Astrocyte of the cerebellum (primary cell): ENCODE measurements around the gene C15orf39.
"Not testable (repeated sequence)": the region's sequence is repeated elsewhere in the genome, so short reads cannot be mapped to it uniquely, and the experiment has no call there.

Experiments used
- DNase-seq: peaks from one replicate; pipeline ENCODE4 v3.0.0-alpha.2; 2011; ENCODE audit warnings: low read depth
- H3K4me3 ChIP-seq: 2 replicates; pipeline ENCODE4 v1.5.1; 2011; ENCODE audit warnings: mild to moderate bottlenecking, low read depth, low read length, moderate library complexity
- in situ Hi-C: cut with HindIII; loops from 2 replicates; pipeline ENCODE4 v1.10.0; 2017; ENCODE audit warnings: low sequenced_read_pairs
- TF ChIP-seq, protein P1 (sequence below): IDR thresholded peaks from 2 replicates; pipeline ENCODE4 v1.5.1; 2012; ENCODE audit warnings: low read length, low read depth, moderate library complexity, mild to moderate bottlenecking; ENCODE audit errors: missing control alignments

Gene C15orf39

DNA sequence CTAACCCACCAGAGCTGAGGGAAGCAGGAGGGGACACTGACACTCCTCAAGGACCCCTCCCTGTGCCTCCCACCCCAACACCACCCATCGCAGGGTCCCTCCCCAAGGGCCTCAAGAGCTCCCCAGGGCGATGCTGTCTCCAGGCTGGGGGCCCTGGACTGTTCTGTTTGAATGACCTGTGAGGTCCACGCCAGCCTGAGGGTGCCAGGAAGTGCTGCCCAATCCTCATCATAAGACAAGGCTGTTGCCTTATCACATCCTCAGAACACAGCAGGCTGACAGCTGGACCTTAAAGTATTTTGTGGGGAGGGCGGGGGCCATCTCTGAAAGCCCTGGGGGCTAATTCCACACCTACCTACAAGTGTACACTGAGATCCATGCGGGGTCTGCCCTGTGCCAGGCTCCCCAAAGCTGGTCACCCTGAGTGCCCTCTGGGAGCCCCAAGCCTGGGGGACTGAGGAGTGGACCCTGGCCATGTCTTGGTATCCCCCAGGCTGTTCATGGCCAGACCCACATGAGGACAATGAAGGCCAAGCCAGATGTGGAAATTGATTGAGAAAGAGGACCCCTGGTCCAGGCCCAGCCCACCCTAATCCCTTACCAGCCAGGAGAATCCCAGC lies 32.6 kb downstream of the C15orf39 start:
- in situ Hi-C loops = no loop called here
- TF ChIP-seq, protein P1, sequence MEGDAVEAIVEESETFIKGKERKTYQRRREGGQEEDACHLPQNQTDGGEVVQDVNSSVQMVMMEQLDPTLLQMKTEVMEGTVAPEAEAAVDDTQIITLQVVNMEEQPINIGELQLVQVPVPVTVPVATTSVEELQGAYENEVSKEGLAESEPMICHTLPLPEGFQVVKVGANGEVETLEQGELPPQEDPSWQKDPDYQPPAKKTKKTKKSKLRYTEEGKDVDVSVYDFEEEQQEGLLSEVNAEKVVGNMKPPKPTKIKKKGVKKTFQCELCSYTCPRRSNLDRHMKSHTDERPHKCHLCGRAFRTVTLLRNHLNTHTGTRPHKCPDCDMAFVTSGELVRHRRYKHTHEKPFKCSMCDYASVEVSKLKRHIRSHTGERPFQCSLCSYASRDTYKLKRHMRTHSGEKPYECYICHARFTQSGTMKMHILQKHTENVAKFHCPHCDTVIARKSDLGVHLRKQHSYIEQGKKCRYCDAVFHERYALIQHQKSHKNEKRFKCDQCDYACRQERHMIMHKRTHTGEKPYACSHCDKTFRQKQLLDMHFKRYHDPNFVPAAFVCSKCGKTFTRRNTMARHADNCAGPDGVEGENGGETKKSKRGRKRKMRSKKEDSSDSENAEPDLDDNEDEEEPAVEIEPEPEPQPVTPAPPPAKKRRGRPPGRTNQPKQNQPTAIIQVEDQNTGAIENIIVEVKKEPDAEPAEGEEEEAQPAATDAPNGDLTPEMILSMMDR = no peak
- no peak for DNase-seq
- H3K4me3 ChIP-seq = no peak overlapping the region

DNA sequence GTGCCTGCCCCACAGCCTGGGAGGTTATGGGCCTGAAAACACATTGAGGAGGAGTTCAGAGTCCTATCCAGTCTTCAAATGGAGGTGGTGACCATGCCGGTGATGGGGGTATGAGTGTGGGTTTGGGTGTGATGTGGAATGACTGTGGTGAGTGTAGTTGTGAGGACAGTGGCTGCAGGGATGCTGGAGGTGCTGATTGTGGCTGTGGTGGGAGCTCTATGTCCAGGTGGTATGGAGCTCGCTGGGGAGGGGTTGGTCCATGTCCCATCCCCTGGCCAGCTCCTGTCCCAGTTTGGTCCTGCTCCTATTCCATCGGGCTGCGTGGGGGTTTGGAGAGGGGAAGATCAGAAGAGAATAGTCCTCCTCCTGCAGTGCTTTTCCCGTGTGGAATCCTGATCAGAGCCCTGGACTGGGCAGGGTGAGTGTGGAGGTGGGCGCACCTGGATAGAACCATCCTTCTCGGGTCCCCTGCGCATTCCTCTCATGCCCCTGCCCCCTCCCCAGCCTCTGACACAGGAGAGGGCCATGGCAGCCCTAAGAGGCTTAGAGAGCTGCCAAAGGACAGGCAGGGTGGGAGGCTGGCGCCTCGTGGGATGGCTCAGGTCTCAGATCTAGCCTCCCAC lies 33.5 kb downstream of the C15orf39 start:
- TF ChIP-seq, protein P1 = no peak
- DNase-seq = no peak
- H3K4me3 ChIP-seq = no peak overlapping the region
- in situ Hi-C loops = no loop called here

DNA sequence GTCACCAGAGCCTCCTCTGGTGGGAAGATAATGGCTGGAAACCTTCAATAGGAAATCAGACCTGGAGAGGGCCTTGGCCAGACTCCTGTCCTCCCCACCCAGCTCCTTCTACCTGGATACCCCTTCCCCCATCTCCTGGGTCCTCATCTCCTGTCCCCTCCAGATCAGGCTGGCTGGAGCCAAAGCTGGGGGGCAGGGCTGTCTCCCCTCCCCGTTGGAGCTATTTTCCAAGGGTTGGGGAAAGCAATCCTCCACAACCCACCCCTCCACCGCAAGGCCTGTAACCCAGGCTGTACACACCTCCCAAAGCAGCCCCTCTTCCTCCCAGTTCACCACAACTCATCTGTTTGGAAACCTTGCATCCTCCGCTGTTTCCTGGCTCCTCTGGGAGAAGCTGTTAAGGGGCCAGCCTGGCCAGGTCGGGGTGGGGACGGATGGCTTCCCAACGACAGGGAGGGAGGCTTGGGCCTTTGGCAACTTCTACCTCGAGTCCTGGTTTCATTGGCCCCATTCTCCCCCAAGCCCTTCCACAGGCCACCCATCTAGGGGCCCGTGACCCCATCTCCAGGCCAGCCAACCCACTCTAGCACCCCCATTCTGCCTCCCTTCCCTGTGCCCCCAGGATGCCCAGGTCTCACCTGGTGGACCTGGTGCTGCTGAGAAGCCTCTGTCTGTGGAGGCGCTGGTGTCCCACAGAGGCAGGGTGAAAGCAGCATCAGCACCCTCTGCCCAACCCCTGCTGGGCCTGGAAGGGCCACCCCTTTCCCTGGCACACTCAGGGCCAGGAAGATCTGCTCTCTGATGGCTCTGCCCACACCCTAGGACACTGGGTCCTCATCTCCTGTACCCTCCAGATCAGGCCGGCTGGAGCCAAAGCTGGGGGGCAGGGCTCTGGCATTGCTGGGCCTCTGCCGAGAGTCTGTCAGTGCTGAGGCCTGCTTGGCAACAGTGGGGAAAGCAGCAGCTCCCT lies 34.4 kb downstream of the C15orf39 start:
- no peak overlapping the region for H3K4me3 ChIP-seq
- TF ChIP-seq, protein P1 = no peak
- in situ Hi-C loops = no loop called here
- DNase-seq = no peak

DNA sequence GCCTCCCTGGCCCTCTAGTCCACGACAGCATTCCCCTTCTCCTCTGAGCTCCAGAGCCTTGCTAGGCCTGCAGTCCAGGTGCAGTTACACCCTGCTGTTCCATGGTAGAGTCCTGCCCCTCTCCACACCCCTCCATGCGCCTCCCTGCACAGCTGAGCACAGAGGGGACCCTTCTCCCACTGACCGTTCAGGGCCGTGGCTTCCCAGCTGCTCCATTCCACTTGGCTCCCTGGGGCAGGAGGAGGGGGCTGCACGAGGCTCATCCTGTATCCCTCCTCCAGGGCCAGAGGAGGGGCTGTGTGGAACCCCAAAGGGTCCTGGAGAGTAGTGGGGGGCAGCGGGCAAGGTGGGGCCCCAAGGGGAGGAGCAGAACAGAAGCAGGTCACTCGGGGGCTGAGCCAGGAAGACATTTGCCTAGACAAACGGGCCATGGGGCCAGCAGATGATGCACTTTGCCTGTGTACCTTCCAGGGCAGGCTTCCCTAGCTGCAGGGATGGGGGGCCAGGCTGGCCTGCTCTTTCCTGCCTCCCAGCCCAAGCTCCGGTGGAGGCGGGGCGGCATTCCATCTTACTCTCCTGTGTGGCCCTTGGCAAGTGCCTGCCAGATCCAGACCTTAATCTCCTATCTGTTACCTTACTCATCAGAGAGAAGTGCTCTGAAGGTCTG lies 35.8 kb downstream of the C15orf39 start:
- in situ Hi-C loops = no loop called here
- TF ChIP-seq, protein P1 = no peak
- DNase-seq = no peak

DNA sequence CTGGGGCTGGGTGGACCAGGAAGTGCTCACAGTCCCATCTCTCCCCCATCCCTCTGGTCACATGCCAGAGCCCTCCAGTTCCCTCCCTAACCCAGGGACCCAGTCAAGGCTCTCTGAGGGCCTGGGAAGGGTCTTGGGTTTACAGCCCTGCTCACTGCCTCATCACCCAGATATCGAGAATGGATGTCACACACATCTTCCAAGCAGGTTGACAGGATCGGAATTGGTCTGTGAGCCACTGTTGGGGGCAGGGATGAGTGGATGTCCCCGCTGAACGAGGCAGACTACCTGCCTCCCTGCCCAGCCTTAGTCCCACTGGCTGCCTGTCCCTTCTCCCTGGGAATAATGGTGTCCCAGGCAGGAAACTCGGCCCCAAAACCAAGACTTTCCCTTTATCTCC lies 36.5 kb downstream of the C15orf39 start:
- no peak for DNase-seq
- H3K4me3 ChIP-seq = no peak overlapping the region
- in situ Hi-C loops = no loop called here
- TF ChIP-seq, protein P1 = no peak

More for the DNA sequence above, 35.8 kb downstream of the C15orf39 start:
- no peak overlapping the region for H3K4me3 ChIP-seq

DNA sequence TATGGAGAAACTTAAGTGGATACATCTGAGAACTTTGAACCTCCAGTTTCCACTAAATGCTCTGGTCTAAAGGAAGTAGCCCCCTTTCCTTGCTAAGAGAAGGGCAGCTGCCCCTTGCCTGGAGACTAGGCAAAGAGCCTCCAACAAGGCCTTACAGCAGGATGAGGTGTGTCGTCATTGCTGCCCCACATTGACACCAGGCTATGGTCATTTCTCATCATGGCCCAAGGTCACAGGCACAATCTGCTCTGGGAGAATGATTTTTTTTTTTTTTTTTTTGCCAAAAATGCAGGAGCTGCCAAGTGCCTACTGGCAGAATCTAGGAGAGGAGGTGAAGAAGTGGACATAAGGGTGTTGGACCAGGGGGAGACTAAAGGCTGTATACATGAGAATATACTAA lies 44.1 kb downstream of the C15orf39 start:
- in situ Hi-C loops, H3K4me3 ChIP-seq, DNase-seq: not testable (repeated sequence)

DNA sequence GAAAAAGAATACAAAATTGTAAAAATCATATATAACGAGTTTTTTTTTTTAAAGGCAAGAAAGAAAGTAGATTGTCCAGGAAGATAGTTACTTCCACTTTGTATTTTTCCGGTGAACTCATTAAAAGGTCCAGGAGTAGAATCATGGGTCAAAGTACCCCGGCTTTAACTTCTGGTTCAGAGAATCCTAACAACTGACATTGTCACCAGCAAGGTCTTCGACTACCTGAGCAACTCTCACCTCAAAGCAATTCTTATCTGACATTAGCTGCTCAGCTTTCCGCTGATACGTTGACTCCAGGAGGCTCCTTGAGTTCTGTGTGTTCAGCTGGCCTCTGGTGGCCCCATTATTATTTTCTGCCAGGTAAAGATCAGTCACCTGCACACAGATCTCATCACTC lies 47.3 kb downstream of the C15orf39 start:
- DNase-seq, H3K4me3 ChIP-seq, in situ Hi-C loops: not testable (repeated sequence)
